GM12878 (cell line): ENCODE measurements around the gene LTN1. TPM values are rescaled to one million over a fixed set of nuclear protein-coding genes. Genes with fewer than 3 reads are reported as not detected.
A peak's percentile ranks its signal among the peaks of the same experiment; 100 is the strongest.

ENCODE experiments used
- ATAC-seq: fragments of 200-7000 bp; cut with Tn5 transposase; 3 replicates; pipeline ENCODE4 v1.9.1; 2020; ENCODE audit warnings: mild to moderate bottlenecking, moderate library complexity
- BruUV-seq: library from RNA; stranded (reverse); fragments of 400-500 nt; replicated peaks from 2 replicates; lab custom pipeline; 2021; lab: Mats Ljungman, UMichigan
- CTCF ChIA-PET: fragments of 300-600 bp; sonication (Branson Sonifier 250); formaldehyde crosslinking; extraction: SDS; loops from one replicate; lab custom pipeline; 2021; ENCODE audit warnings: inconsistent platforms; lab: Yijun Ruan, JAX
- POLR2A ChIA-PET: fragments of 350-600 bp; formaldehyde crosslinking; extraction: SDS; loops from one replicate; lab custom pipeline; 2021; ENCODE audit warnings: inconsistent platforms; lab: Charles Lee
- RAD21 ChIA-PET: fragments of 300-600 bp; sonication (Branson Sonifier 250); formaldehyde crosslinking; loops from one replicate; lab custom pipeline; 2023; ENCODE audit warnings: antibody characterized with exemption; ENCODE audit not compliant: unreplicated experiment; lab: Charles Lee
- SMC1A ChIA-PET: fragments of 300-600 bp; sonication (Branson Sonifier 250); formaldehyde crosslinking; loops from one replicate; lab custom pipeline; 2023; ENCODE audit not compliant: unreplicated experiment, uncharacterized antibody; lab: Charles Lee
- DNase-seq: peaks from one replicate; pipeline ENCODE4 v3.0.0-alpha.2; 2011; ENCODE audit warnings: low read depth, low spot score
- FAIRE-seq: peaks from 3 replicates; lab custom pipeline; 2011; peaks lifted over from hg19 to GRCh38; lab: Jason Lieb, UNC
- H2AFZ ChIP-seq: 2 replicates; pipeline ENCODE4 v1.6.0; 2011; ENCODE audit warnings: low read depth, low read length, control low read depth; ENCODE audit not compliant: control insufficient read depth
- H3K27ac ChIP-seq: 2 replicates; pipeline ENCODE4 v1.5.1; 2011; ENCODE audit warnings: control low read depth; ENCODE audit not compliant: control insufficient read depth, insufficient read depth
- H3K27me3 ChIP-seq, 2 experiments: replicated peaks in 1 of 2; 2 replicates each; pipeline versions ENCODE4 v1.6.0 to v1.6.1; 2011; ENCODE audit warnings: low read length in 1 of 2; ENCODE audit not compliant: control insufficient read depth in 2 of 2, insufficient read depth in 2 of 2
- H3K36me3 ChIP-seq, 2 experiments: 2 replicates each; pipeline ENCODE4 v1.5.1; 2011; ENCODE audit warnings: low read length in 1 of 2; ENCODE audit not compliant: control insufficient read depth in 2 of 2, insufficient read depth in 2 of 2
- H3K4me1 ChIP-seq: 2 replicates; pipeline ENCODE4 v1.6.1; 2011; ENCODE audit warnings: mild to moderate bottlenecking, low read length, moderate library complexity, mixed read lengths; ENCODE audit not compliant: control insufficient read depth, insufficient read depth
- H3K4me2 ChIP-seq: 2 replicates; pipeline ENCODE4 v1.6.0; 2011; ENCODE audit warnings: control low read depth; ENCODE audit not compliant: control insufficient read depth, insufficient read depth
- H3K4me3 ChIP-seq: fragments of 200-600 bp; sonication (generic); 2 replicates; pipeline ENCODE4 v1.5.1; 2016
- H3K79me2 ChIP-seq: 2 replicates; pipeline ENCODE4 v1.6.0; 2011; ENCODE audit warnings: low read length; ENCODE audit not compliant: control insufficient read depth, insufficient read depth
- H3K9ac ChIP-seq: 2 replicates; pipeline ENCODE4 v1.8.0; 2011; ENCODE audit warnings: low read length, control low read depth, mixed read lengths; ENCODE audit not compliant: control insufficient read depth, insufficient read depth
- H3K9me3 ChIP-seq: replicated peaks from 3 replicates; pipeline ENCODE4 v1.5.1; 2011; ENCODE audit warnings: mild to moderate bottlenecking, low read length; ENCODE audit not compliant: control insufficient read depth, insufficient read depth
- H4K20me1 ChIP-seq: 2 replicates; pipeline ENCODE4 v1.6.0; 2011; ENCODE audit not compliant: control insufficient read depth, insufficient read depth
- SIX5 ChIP-seq: IDR thresholded peaks from 2 replicates; pipeline ENCODE4 v1.6.1; 2011; ENCODE audit warnings: mild to moderate bottlenecking, low read depth, low read length, moderate library complexity; ENCODE audit not compliant: severe bottlenecking
- SMAD1 ChIP-seq: fragments of 450-650 bp; IDR thresholded peaks from 2 replicates; pipeline ENCODE4 v1.6.1; 2018; ENCODE audit warnings: mild to moderate bottlenecking, low read depth; ENCODE audit not compliant: partially characterized antibody
- SMARCA5 ChIP-seq: fragments of 450-650 bp; IDR thresholded peaks from 2 replicates; pipeline ENCODE4 v1.6.1; 2017; ENCODE audit warnings: mild to moderate bottlenecking
- ZBTB33 ChIP-seq: fragments of 450-650 bp; IDR thresholded peaks from 2 replicates; pipeline ENCODE4 v1.6.1; 2017; ENCODE audit warnings: mild to moderate bottlenecking
- ZNF384 ChIP-seq: IDR thresholded peaks from 2 replicates; pipeline ENCODE4 v1.6.1; 2012; ENCODE audit warnings: low read depth, mild to moderate bottlenecking, low read length, improper control_type of control experiment, borderline replicate concordance
- WGBS: methylation state at CpG from one replicate; pipeline ENCODE4 v1.1.6; 2016; ENCODE audit warnings: low lambda C conversion rate; ENCODE audit not compliant: insufficient replicate concordance, insufficient coverage; ENCODE audit errors: missing lambda C conversion rate; 5-methylcytosine and 5-hydroxymethylcytosine counted together
- in situ Hi-C: fragments of 300-500 bp; cut with MboI; formaldehyde crosslinking; loops from 9 replicates; pipeline ENCODE4 v1.14.3; 2018; ENCODE audit warnings: mixed read lengths
- intact Hi-C: fragments of 100-400 bp; cut with micrococcal nuclease; formaldehyde crosslinking; loops from one replicate; pipeline ENCODE4 v1.14.2; 2022; ENCODE audit not compliant: unreplicated experiment
- polyA plus RNA-seq, 11 experiments: library from polyadenylated mRNA; depleted of rRNA in 4 of 11; unstranded in 6 of 11; stranded (reverse) in 5 of 11; fragments of >200 nt; fragmentation: Nextera tagmentation in 4 of 11; fragmentation: Illumina TruSeq in 1 of 11; extraction: Ambion mirVana in 4 of 11; extraction: Trizol in 1 of 11; gene quantifications; 1 replicate in 1 of 11; 2 replicates in 10 of 11; pipeline versions ENCODE4 v1.2.1 to v1.2.3, GENCODE V29; 2011 to 2016; ENCODE audit warnings: inconsistent platforms in 2 of 11, missing spikeins in 2 of 11, low read depth in 1 of 11
- total RNA-seq, 4 experiments: library from RNA; depleted of rRNA in 3 of 4; stranded (reverse); fragments of >200 nt in 3 of 4; fragmentation: Illumina TruSeq in 1 of 4; extraction: Trizol in 1 of 4; gene quantifications; 2 replicates each; pipeline versions ENCODE4 v1.2.1 to v1.2.3, GENCODE V29; 2013 to 2021

LTN1 gene
- total and polyA plus RNA-seq, 10 of the 15 experiments (the other 5 are each of a cell fraction or from before 2014, with no cell fraction given) = 3.5 to 17.3 (median 12.3) TPM

- H3K4me1 ChIP-seq = no peaks in the 10 kb centered on the region
- no peak for DNase-seq
- peaks cover 0 to 24% of the 10 kb centered on the region in 2 experiments; a peak in 3 of 4 replicates for H3K36me3 ChIP-seq
- 93% methylated on average over 6 of the region's 6 CpGs for WGBS
- H3K27ac ChIP-seq = no peak overlapping the region
- no peak for ATAC-seq
- POLR2A ChIA-PET = no interaction called here
- H3K4me2 ChIP-seq = no peak overlapping the region
- in situ Hi-C loops = no loop called here
- no peaks in the 10 kb centered on the region for H4K20me1 ChIP-seq
- RAD21 ChIA-PET = interaction anchor here (1.2 kb wide), 1 partner anchor 35 kb away, joined by 3 read pairs; no protein-coding TSS in a partner anchor
- no peak for FAIRE-seq
- H3K27me3 ChIP-seq = no peaks in the 10 kb centered on the region
- no peaks in the 10 kb centered on the region; the same call in 2 of the 3 replicates for H3K9me3 ChIP-seq
- no TSS peak for BruUV-seq
- H3K4me3 ChIP-seq = no peak overlapping the region
- intact Hi-C loops = no loop called here
- no peaks in the 10 kb centered on the region for H3K79me2 ChIP-seq
- no peak overlapping the region for H2AFZ ChIP-seq
- SMC1A ChIA-PET = interaction anchor here (1.1 to 1.6 kb wide), 5 partner anchors 9 to 95 kb away, joined by 3 to 5 read pairs (median 3); partner anchors contain the start of gene USP16
- CTCF ChIA-PET = interaction anchor here (1.1 to 1.2 kb wide), 2 partner anchors 8 to 11 kb away, joined by 3 to 4 read pairs; no protein-coding TSS in a partner anchor
- H3K9ac ChIP-seq = no peak overlapping the region
- TF ChIP-seq SMAD1 = no peak
- TF ChIP-seq SMARCA5 = no peak
- no peak for TF ChIP-seq ZNF384
These were observed 18.0 kb downstream of the LTN1 start for GRCh38 chr21:28974531-28975227.

- Histone ChIP-seq H3K4me2 (no peak overlapping the region), H3K4me3 (no peak overlapping the region), H3K79me2 (no peaks in the 10 kb centered on the region), H3K4me1 (no peaks in the 10 kb centered on the region), H3K27me3 (no peaks in the 10 kb centered on the region), H3K9me3 (no peaks in the 10 kb centered on the region; the same call in 2 of the 3 replicates), H3K36me3 (peaks cover 2 to 24% of the 10 kb centered on the region in 2 experiments), H2AFZ (no peak overlapping the region), H4K20me1 (no peaks in the 10 kb centered on the region), H3K9ac (no peak overlapping the region), H3K27ac (no peak overlapping the region)
- WGBS = 98% methylated on average over 6 of the region's 6 CpGs
- intact Hi-C loops (no loop called here), in situ Hi-C loops (no loop called here)
- ChIA-PET SMC1A (interaction anchor here (0.7 to 1.0 kb wide), 2 partner anchors 11 to 565 kb away, joined by 3 read pairs; no protein-coding TSS in a partner anchor), CTCF (interaction anchor here (0.7 kb wide), 1 partner anchor 812 kb away, joined by 3 read pairs; no protein-coding TSS in a partner anchor), POLR2A (no interaction called here), RAD21 (no interaction called here)
- TF ChIP-seq SIX5 (no peak), ZBTB33 (peak; percentile 31; the same call in 1 of the 2 replicates)
- no peak for FAIRE-seq
- ATAC-seq = no peak
- DNase-seq = no peak
- BruUV-seq = no TSS peak
These were observed 20.3 kb downstream of the LTN1 start for GRCh38 chr21:28972398-28972797.
